ENCODE results near the gene FGD3.

- TF ChIP-seq CTCF (IDR thresholded peaks at IDR 0.05) (no peak), POLR2A (IDR thresholded peaks at IDR 0.05) (no peak)
These were observed 55.4 kb downstream of the FGD3 start for GRCh38 chr9:93002700-93003099.
